ENCODE results near the gene CELF4.

GRCh38 chr18:37441821-37442220, 123.8 kb downstream of the CELF4 start:
- TF ChIP-seq, protein P1, sequence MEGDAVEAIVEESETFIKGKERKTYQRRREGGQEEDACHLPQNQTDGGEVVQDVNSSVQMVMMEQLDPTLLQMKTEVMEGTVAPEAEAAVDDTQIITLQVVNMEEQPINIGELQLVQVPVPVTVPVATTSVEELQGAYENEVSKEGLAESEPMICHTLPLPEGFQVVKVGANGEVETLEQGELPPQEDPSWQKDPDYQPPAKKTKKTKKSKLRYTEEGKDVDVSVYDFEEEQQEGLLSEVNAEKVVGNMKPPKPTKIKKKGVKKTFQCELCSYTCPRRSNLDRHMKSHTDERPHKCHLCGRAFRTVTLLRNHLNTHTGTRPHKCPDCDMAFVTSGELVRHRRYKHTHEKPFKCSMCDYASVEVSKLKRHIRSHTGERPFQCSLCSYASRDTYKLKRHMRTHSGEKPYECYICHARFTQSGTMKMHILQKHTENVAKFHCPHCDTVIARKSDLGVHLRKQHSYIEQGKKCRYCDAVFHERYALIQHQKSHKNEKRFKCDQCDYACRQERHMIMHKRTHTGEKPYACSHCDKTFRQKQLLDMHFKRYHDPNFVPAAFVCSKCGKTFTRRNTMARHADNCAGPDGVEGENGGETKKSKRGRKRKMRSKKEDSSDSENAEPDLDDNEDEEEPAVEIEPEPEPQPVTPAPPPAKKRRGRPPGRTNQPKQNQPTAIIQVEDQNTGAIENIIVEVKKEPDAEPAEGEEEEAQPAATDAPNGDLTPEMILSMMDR (IDR thresholded peaks at IDR 0.05) = no peak
- TF ChIP-seq TCF7L2 (IDR thresholded peaks at IDR 0.05; ENCODE audit: low read depth, low read length) = no peak
